Uterus (tissue), 2 donors: Measurements from ENCODE around the gene SUGCT.

ENCODE experiments used
- POLR2A ChIP-seq, 2 donors: fragments of 450-650 bp; IDR thresholded peaks; one replicate each; pipeline ENCODE4 v1.6.1; 2016; ENCODE audit warnings: antibody characterized with exemption in 2 of 2, mild to moderate bottlenecking in 1 of 2, moderate library complexity in 1 of 2
- TF ChIP-seq, protein P1 (sequence below), 4 experiments: fragments of 200-600 bp in 2 of 4; fragments of 450-650 bp in 2 of 4; sonication (generic) in 2 of 4; IDR thresholded peaks; one replicate each; pipeline ENCODE4 v1.5.1; 2016 to 2019; ENCODE audit warnings: antibody characterized with exemption in 4 of 4, mild to moderate bottlenecking in 2 of 4, moderate library complexity in 1 of 4

DNA sequence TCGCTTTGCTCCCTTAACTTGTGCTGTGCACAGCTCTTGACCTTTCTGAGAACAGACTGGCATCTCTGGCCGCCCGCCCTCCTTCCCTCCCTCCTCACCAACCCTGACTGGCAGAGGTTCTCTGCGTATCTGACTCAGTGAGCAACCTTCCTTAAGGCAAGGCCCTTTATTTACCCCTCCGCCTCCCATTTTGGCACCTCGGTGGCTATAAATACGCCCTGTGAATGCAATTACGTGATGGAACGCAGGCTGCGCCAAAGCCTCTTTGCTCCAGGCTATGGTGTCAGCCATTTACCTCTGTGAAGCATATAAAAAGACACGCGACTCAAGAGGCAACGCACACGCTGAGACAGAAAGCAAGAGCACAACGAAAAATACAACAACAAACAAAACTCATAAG is 764.3 kb downstream of the SUGCT start:
- TF ChIP-seq, protein P1, sequence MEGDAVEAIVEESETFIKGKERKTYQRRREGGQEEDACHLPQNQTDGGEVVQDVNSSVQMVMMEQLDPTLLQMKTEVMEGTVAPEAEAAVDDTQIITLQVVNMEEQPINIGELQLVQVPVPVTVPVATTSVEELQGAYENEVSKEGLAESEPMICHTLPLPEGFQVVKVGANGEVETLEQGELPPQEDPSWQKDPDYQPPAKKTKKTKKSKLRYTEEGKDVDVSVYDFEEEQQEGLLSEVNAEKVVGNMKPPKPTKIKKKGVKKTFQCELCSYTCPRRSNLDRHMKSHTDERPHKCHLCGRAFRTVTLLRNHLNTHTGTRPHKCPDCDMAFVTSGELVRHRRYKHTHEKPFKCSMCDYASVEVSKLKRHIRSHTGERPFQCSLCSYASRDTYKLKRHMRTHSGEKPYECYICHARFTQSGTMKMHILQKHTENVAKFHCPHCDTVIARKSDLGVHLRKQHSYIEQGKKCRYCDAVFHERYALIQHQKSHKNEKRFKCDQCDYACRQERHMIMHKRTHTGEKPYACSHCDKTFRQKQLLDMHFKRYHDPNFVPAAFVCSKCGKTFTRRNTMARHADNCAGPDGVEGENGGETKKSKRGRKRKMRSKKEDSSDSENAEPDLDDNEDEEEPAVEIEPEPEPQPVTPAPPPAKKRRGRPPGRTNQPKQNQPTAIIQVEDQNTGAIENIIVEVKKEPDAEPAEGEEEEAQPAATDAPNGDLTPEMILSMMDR (IDR thresholded peaks at IDR 0.05): no peak
- TF ChIP-seq POLR2A (IDR thresholded peaks at IDR 0.05): no peak
